ENCODE data around the gene FRMD4A. TPM values are rescaled to one million over a fixed set of nuclear protein-coding genes. Genes with fewer than 3 reads are reported as not detected.

The FRMD4A gene
- total RNA-seq, 1 experiment from 2014 or later, result 18.3 TPM

GRCh38 chr10:13880760-13881159, 450.0 kb downstream of the FRMD4A start:
- H3K9me3 ChIP-seq (ENCODE audit: insufficient read depth, low read depth), result no peaks in the 10 kb centered on the region
- H2AFZ ChIP-seq, result no peak overlapping the region
- no peak for DNase-seq
- no peak overlapping the region for H3K4me3 ChIP-seq
- TSS peak; percentile 45 for BruUV-seq (replicated peaks)
- no peaks in the 10 kb centered on the region for H3K36me3 ChIP-seq (ENCODE audit: low read depth)
- H3K4me1 ChIP-seq (replicated peaks; ENCODE audit: insufficient read depth), result peaks cover 33% of the 10 kb centered on the region
- CTCF ChIA-PET, result interaction anchor here (0.6 kb wide), 1 partner anchor 334 kb away, joined by 3 read pairs; no protein-coding TSS in a partner anchor
- intact Hi-C loops (cut with micrococcal nuclease; ENCODE audit: unreplicated experiment), result loop anchor here (5.0 kb wide), 1 partner anchor 67 kb away; no protein-coding TSS in a partner anchor
- no peaks in the 10 kb centered on the region for H3K79me2 ChIP-seq (ENCODE audit: low read depth)
- H3K9me2 ChIP-seq (ENCODE audit: insufficient read depth), result no peaks in the 10 kb centered on the region
- H3K27ac ChIP-seq, result peak overlapping the region; percentile 85
- H3F3A ChIP-seq (ENCODE audit: insufficient read depth, low read depth), result peaks cover 22% of the 10 kb centered on the region; the same call in 1 of the 2 replicates
- no peaks in the 10 kb centered on the region for H3K27me3 ChIP-seq (ENCODE audit: insufficient read depth, low read depth)
- TF ChIP-seq, protein P1, sequence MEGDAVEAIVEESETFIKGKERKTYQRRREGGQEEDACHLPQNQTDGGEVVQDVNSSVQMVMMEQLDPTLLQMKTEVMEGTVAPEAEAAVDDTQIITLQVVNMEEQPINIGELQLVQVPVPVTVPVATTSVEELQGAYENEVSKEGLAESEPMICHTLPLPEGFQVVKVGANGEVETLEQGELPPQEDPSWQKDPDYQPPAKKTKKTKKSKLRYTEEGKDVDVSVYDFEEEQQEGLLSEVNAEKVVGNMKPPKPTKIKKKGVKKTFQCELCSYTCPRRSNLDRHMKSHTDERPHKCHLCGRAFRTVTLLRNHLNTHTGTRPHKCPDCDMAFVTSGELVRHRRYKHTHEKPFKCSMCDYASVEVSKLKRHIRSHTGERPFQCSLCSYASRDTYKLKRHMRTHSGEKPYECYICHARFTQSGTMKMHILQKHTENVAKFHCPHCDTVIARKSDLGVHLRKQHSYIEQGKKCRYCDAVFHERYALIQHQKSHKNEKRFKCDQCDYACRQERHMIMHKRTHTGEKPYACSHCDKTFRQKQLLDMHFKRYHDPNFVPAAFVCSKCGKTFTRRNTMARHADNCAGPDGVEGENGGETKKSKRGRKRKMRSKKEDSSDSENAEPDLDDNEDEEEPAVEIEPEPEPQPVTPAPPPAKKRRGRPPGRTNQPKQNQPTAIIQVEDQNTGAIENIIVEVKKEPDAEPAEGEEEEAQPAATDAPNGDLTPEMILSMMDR (conservative IDR thresholded peaks at IDR 0.05), result no peak
- TF ChIP-seq EZH2 (IDR thresholded peaks at IDR 0.05; ENCODE audit: low read depth), result no peak
- peak overlapping the region; percentile 76 for H3K4me2 ChIP-seq
- POLR2A ChIA-PET (ENCODE audit: unreplicated experiment), result interaction anchor here (0.6 kb wide), 1 partner anchor 43 kb away, joined by 8 read pairs; no protein-coding TSS in a partner anchor
- no peaks in the 10 kb centered on the region for H4K20me1 ChIP-seq (ENCODE audit: insufficient read depth)

- no peaks in the 10 kb centered on the region for H4K20me1 ChIP-seq (ENCODE audit: insufficient read depth)
- no peak overlapping the region for H3K4me2 ChIP-seq
- H3K9me3 ChIP-seq (ENCODE audit: insufficient read depth, low read depth), result no peaks in the 10 kb centered on the region
- H3K27ac ChIP-seq, result no peak overlapping the region
- intact Hi-C loops (cut with micrococcal nuclease; ENCODE audit: unreplicated experiment), result no loop called here
- DNase-seq, result no peak
- H3K27me3 ChIP-seq (ENCODE audit: insufficient read depth, low read depth), result no peaks in the 10 kb centered on the region
- no TSS peak for BruUV-seq (replicated peaks)
- H3K36me3 ChIP-seq (ENCODE audit: low read depth), result no peaks in the 10 kb centered on the region
- no peaks in the 10 kb centered on the region for H3K79me2 ChIP-seq (ENCODE audit: low read depth)
- H3K4me1 ChIP-seq (replicated peaks; ENCODE audit: insufficient read depth), result peaks cover 19% of the 10 kb centered on the region
- no peak overlapping the region for H3K4me3 ChIP-seq
- H3F3A ChIP-seq (ENCODE audit: insufficient read depth, low read depth), result peaks cover 10% of the 10 kb centered on the region; the same call in 1 of the 2 replicates
- no peaks in the 10 kb centered on the region for H3K9me2 ChIP-seq (ENCODE audit: insufficient read depth)
- CTCF ChIA-PET, result no interaction called here
- TF ChIP-seq, protein P1 (conservative IDR thresholded peaks at IDR 0.05), result no peak
- no peak for TF ChIP-seq EZH2 (IDR thresholded peaks at IDR 0.05; ENCODE audit: low read depth)
- no peak overlapping the region for H2AFZ ChIP-seq
- POLR2A ChIA-PET (ENCODE audit: unreplicated experiment), result no interaction called here
Observed at GRCh38 chr10:13877154-13877909, 453.4 kb downstream of the FRMD4A start.

GRCh38 chr10:13873196-13873595, 457.5 kb downstream of the FRMD4A start:
- no TSS peak for BruUV-seq (replicated peaks)
- intact Hi-C loops (cut with micrococcal nuclease; ENCODE audit: unreplicated experiment), result no loop called here
- CTCF ChIA-PET, result no interaction called here
- no peak for DNase-seq
- POLR2A ChIA-PET (ENCODE audit: unreplicated experiment), result no interaction called here
- no peaks in the 10 kb centered on the region for H3K36me3 ChIP-seq (ENCODE audit: low read depth)
- no peak overlapping the region for H3K27ac ChIP-seq
- no peak overlapping the region for H2AFZ ChIP-seq
- no peaks in the 10 kb centered on the region for H4K20me1 ChIP-seq (ENCODE audit: insufficient read depth)
- no peaks in the 10 kb centered on the region for H3K9me2 ChIP-seq (ENCODE audit: insufficient read depth)
- no peaks in the 10 kb centered on the region for H3K27me3 ChIP-seq (ENCODE audit: insufficient read depth, low read depth)
- no peak overlapping the region for H3K4me2 ChIP-seq
- TF ChIP-seq EZH2 (IDR thresholded peaks at IDR 0.05; ENCODE audit: low read depth), result no peak
- TF ChIP-seq, protein P1 (conservative IDR thresholded peaks at IDR 0.05), result no peak
- no peaks in the 10 kb centered on the region for H3K4me1 ChIP-seq (replicated peaks; ENCODE audit: insufficient read depth)
- H3F3A ChIP-seq (ENCODE audit: insufficient read depth, low read depth), result no peaks in the 10 kb centered on the region
- H3K9me3 ChIP-seq (ENCODE audit: insufficient read depth, low read depth), result no peaks in the 10 kb centered on the region
- no peaks in the 10 kb centered on the region for H3K79me2 ChIP-seq (ENCODE audit: low read depth)
- H3K4me3 ChIP-seq, result no peak overlapping the region
